SU-DHL-6 (cell line): ENCODE data around the gene KSR2.

Experiments
- CTCF ChIP-seq: fragments of 200-600 bp; sonication (generic); IDR thresholded peaks from one replicate; pipeline ENCODE4 v1.5.1; 2017; ENCODE audit warnings: antibody characterized with exemption, mild to moderate bottlenecking, low read length, moderate library complexity; ENCODE audit not compliant: insufficient read depth, poor library complexity, severe bottlenecking
- EZH2phosphoT487 ChIP-seq: fragments of 200-600 bp; sonication (generic), shearing (Covaris generic); conservative IDR thresholded peaks from 2 replicates; pipeline ENCODE4 v1.6.1; 2018; ENCODE audit warnings: mild to moderate bottlenecking, antibody characterized with exemption, low read length, moderate library complexity, mixed read lengths

GRCh38 chr12:117658226-117658625 lies 310.6 kb downstream of the KSR2 start:
- TF ChIP-seq CTCF, result no peak
- TF ChIP-seq EZH2phosphoT487, result no peak
